ENCODE measurements around the gene TRMT1. TPM values are rescaled to one million over a fixed set of nuclear protein-coding genes. Genes with fewer than 3 reads are reported as not detected.

Gene TRMT1
- total RNA-seq, 2 experiments from 2014 or later: 85.0 to 95.7 TPM

GRCh38 chr19:13057147-13057572, 59.4 kb downstream of the TRMT1 start:
- peaks cover 7% of the 10 kb centered on the region for H3K27me3 Mint-ChIP-seq
- H3K36me3 Mint-ChIP-seq (ENCODE audit: low read depth): no peaks in the 10 kb centered on the region
- DNase-seq: no peak
- no peak overlapping the region for H3K4me3 Mint-ChIP-seq
- ChIA-PET POLR2A (no interaction called here), CTCF (interaction anchor here (1.2 to 10.1 kb wide), 7 partner anchors 13 to 92 kb away, joined by 4 to 160 read pairs (median 15); no protein-coding TSS in a partner anchor)
- no peak for TF ChIP-seq CTCF (IDR thresholded peaks at IDR 0.05)
- H3K27ac Mint-ChIP-seq: no peak overlapping the region
- intact Hi-C loops (cut with micrococcal nuclease): no loop called here
- no peaks in the 10 kb centered on the region for H3K9me3 Mint-ChIP-seq
- no peak for ATAC-seq
- H3K4me1 Mint-ChIP-seq (ENCODE audit: low read depth): peaks cover 6% of the 10 kb centered on the region

- no peak for TF ChIP-seq CTCF (IDR thresholded peaks at IDR 0.05)
- intact Hi-C loops (cut with micrococcal nuclease): no loop called here
- Mint-ChIP-seq H3K4me1 (ENCODE audit: low read depth) (peaks cover 12% of the 10 kb centered on the region), H3K4me3 (no peak overlapping the region), H3K9me3 (no peaks in the 10 kb centered on the region), H3K27ac (no peak overlapping the region), H3K27me3 (peaks cover under 1% of the 10 kb centered on the region), H3K36me3 (ENCODE audit: low read depth) (no peaks in the 10 kb centered on the region)
- ATAC-seq (no peak), DNase-seq (no peak)
- CTCF ChIA-PET: interaction anchor here (0.8 to 10.1 kb wide), 5 partner anchors 22 to 91 kb away, joined by 3 to 160 read pairs (median 6); no protein-coding TSS in a partner anchor
- POLR2A ChIA-PET: no interaction called here
Measured at GRCh38 chr19:13056052-13056660, 60.4 kb downstream of the TRMT1 start.

GRCh38 chr19:13055213-13056051, 61.1 kb downstream of the TRMT1 start:
- no peak for TF ChIP-seq CTCF (IDR thresholded peaks at IDR 0.05)
- H3K4me1 Mint-ChIP-seq (ENCODE audit: low read depth): peaks cover 11% of the 10 kb centered on the region
- DNase-seq (no peak), ATAC-seq (no peak)
- ChIA-PET CTCF (interaction anchor here (0.8 to 10.1 kb wide), 6 partner anchors 21 to 90 kb away, joined by 3 to 160 read pairs (median 12); no protein-coding TSS in a partner anchor), POLR2A (interaction anchor here (0.8 kb wide), 2 partner anchors 12 to 90 kb away, joined by 3 to 5 read pairs; no protein-coding TSS in a partner anchor)
- H3K36me3 Mint-ChIP-seq (ENCODE audit: low read depth): no peaks in the 10 kb centered on the region
- no peak overlapping the region for H3K4me3 Mint-ChIP-seq
- H3K27me3 Mint-ChIP-seq: peaks cover 4% of the 10 kb centered on the region
- H3K9me3 Mint-ChIP-seq: no peaks in the 10 kb centered on the region
- no peak overlapping the region for H3K27ac Mint-ChIP-seq
- intact Hi-C loops (cut with micrococcal nuclease): no loop called here

Other genes with a start within 250 kb of the TRMT1 start
- gene DNASE2, start 235.3 kb downstream of the TRMT1 start, total RNA-seq: 10 to 100 TPM; 22.3 to 26.1 TPM
- gene KLF1, start 229.5 kb downstream of the TRMT1 start, total RNA-seq: under 1 TPM; 0.32 to 0.38 TPM
- 10 to 100 TPM; 37.5 to 43.8 TPM for gene GCDH, start 225.6 kb downstream of the TRMT1 start, total RNA-seq
- 1 to 10 TPM; 3.0 to 4.4 TPM for gene SYCE2, start 197.4 kb downstream of the TRMT1 start, total RNA-seq
- 100 to 1,000 TPM; 128 to 138 TPM for gene FARSA, start 183.0 kb downstream of the TRMT1 start, total RNA-seq
- 100 to 1,000 TPM; 535 to 563 TPM for gene CALR, start 178.1 kb downstream of the TRMT1 start, total RNA-seq
- 100 to 1,000 TPM; 189 to 190 TPM for gene RAD23A, start 170.9 kb downstream of the TRMT1 start, total RNA-seq
- gene GADD45GIP1, start 159.5 kb downstream of the TRMT1 start, total RNA-seq: 10 to 100 TPM; 32.6 to 36.0 TPM
- gene DAND5, start 147.2 kb downstream of the TRMT1 start, total RNA-seq: not detected
- gene NFIX, start 121.3 kb downstream of the TRMT1 start, total RNA-seq: 1 to 10 TPM; 4.7 to 5.0 TPM
- 1 to 10 TPM; 3.9 to 4.8 TPM for gene LYL1, start 13.9 kb downstream of the TRMT1 start, total RNA-seq
- 10 to 100 TPM; 73.8 to 87.5 TPM for gene NACC1, start 1.5 kb upstream of the TRMT1 start, total RNA-seq
- gene STX10, start 33.6 kb upstream of the TRMT1 start, total RNA-seq: 10 to 100 TPM; 66.8 to 72.4 TPM
- gene IER2, start 33.7 kb upstream of the TRMT1 start, total RNA-seq: 100 to 1,000 TPM; 120 to 122 TPM